WTC11 (cell line): ENCODE measurements around the gene CRISP1. TPM values are rescaled to one million over a fixed set of nuclear protein-coding genes. Genes with fewer than 3 reads are reported as not detected.

Experiments used
- ATAC-seq: fragments of 200-7000 bp; cut with Tn5 transposase; 2 replicates; pipeline ENCODE4 v1.10.0; 2021; ENCODE audit warnings: mild to moderate bottlenecking, moderate library complexity
- CTCF ChIA-PET: fragments of 300-600 bp; sonication (Branson Sonifier 250); formaldehyde crosslinking; loops from one replicate; lab custom pipeline; 2021; ENCODE audit warnings: antibody characterized with exemption; lab: Charles Lee
- POLR2A ChIA-PET: fragments of 350-600 bp; sonication (Branson Sonifier 250); formaldehyde crosslinking; loops from one replicate; lab custom pipeline; 2021; ENCODE audit warnings: antibody characterized with exemption; lab: Charles Lee
- DNase-seq: peaks from one replicate; pipeline ENCODE4 v3.0.0; 2021; ENCODE audit warnings: low spot score
- H3K27ac Mint-ChIP-seq: 2 replicates; pipeline ENCODE4 v1.8.0; 2021; ENCODE audit warnings: mixed read lengths
- H3K27me3 Mint-ChIP-seq: 2 replicates; pipeline ENCODE4 v1.8.0; 2021; ENCODE audit warnings: low read depth, mild to moderate bottlenecking, moderate library complexity, mixed read lengths
- H3K36me3 Mint-ChIP-seq: 2 replicates; pipeline ENCODE4 v1.8.0; 2021; ENCODE audit warnings: mixed read lengths
- H3K4me1 Mint-ChIP-seq: 2 replicates; pipeline ENCODE4 v1.8.0; 2022; ENCODE audit warnings: mixed read lengths
- H3K4me3 Mint-ChIP-seq: 2 replicates; pipeline ENCODE4 v1.8.0; 2021; ENCODE audit warnings: mild to moderate bottlenecking, moderate library complexity, mixed read lengths
- H3K9me3 Mint-ChIP-seq: 2 replicates; pipeline ENCODE4 v1.8.0; 2021; ENCODE audit warnings: mixed read lengths
- ATF1 ChIP-seq: sonication (generic); formaldehyde crosslinking; IDR thresholded peaks from 2 replicates; pipeline ENCODE4 v1.8.1; 2023; ENCODE audit warnings: mild to moderate bottlenecking, moderate library complexity, missing genetic modification reagents
- CREM ChIP-seq: sonication (generic); formaldehyde crosslinking; IDR thresholded peaks from 2 replicates; pipeline ENCODE4 v1.8.1; 2022; ENCODE audit warnings: mild to moderate bottlenecking, missing genetic modification reagents, moderate library complexity
- EMX1 ChIP-seq: fragments of 250-450 bp; sonication (Bioruptor Pico); IDR thresholded peaks from 2 replicates; pipeline ENCODE4 v1.8.0; 2021; ENCODE audit warnings: mild to moderate bottlenecking
- FOXJ3 ChIP-seq: sonication (generic); formaldehyde crosslinking; IDR thresholded peaks from 2 replicates; pipeline ENCODE4 v1.9.0; 2021; ENCODE audit warnings: missing genetic modification reagents, mild to moderate bottlenecking, borderline replicate concordance
- GTF2I ChIP-seq: fragments of 250-450 bp; sonication (Bioruptor Pico); conservative IDR thresholded peaks from 2 replicates; pipeline ENCODE4 v1.4.0; 2021; ENCODE audit warnings: mild to moderate bottlenecking
- JUN ChIP-seq: sonication (generic); formaldehyde crosslinking; IDR thresholded peaks from 2 replicates; pipeline ENCODE4 v1.8.0; 2023; ENCODE audit warnings: mild to moderate bottlenecking, missing genetic modification reagents
- NFATC4 ChIP-seq: fragments of 250-450 bp; sonication (Bioruptor Pico); IDR thresholded peaks from 2 replicates; pipeline ENCODE4 v1.9.0; 2021; ENCODE audit warnings: mild to moderate bottlenecking
- TP53 ChIP-seq: sonication (generic); formaldehyde crosslinking; IDR thresholded peaks from 2 replicates; pipeline ENCODE4 v1.8.1; 2023; ENCODE audit warnings: mild to moderate bottlenecking, missing genetic modification reagents
- ZNF219 ChIP-seq: sonication (generic); formaldehyde crosslinking; IDR thresholded peaks from 2 replicates; pipeline ENCODE4 v1.8.0; 2023; ENCODE audit warnings: missing genetic modification reagents, mild to moderate bottlenecking, borderline replicate concordance
- total RNA-seq: library from RNA; stranded (reverse); gene quantifications from 3 replicates; pipeline ENCODE4 v1.2.3, GENCODE V29; 2021
- TF ChIP-seq, protein P1 (sequence below): sonication (generic); formaldehyde crosslinking; IDR thresholded peaks from 2 replicates; pipeline ENCODE4 v1.8.1; 2023; ENCODE audit warnings: mild to moderate bottlenecking, missing genetic modification reagents, borderline replicate concordance
- TF ChIP-seq, protein P2 (sequence below): sonication (generic); formaldehyde crosslinking; IDR thresholded peaks from 2 replicates; pipeline ENCODE4 v1.8.0; 2022; ENCODE audit warnings: mild to moderate bottlenecking, missing genetic modification reagents
- TF ChIP-seq, protein P3 (sequence below): fragments of 200-600 bp; IDR thresholded peaks from 2 replicates; pipeline ENCODE4 v1.8.0; 2022; ENCODE audit warnings: antibody characterized with exemption
- TF ChIP-seq, protein P4 (sequence below): fragments of 250-450 bp; sonication (Bioruptor Pico); IDR thresholded peaks from 2 replicates; pipeline ENCODE4 v1.9.0; 2021; ENCODE audit warnings: mild to moderate bottlenecking
- TF ChIP-seq, protein P5 (sequence below): fragments of 250-450 bp; sonication (Bioruptor Pico); IDR thresholded peaks from 2 replicates; pipeline ENCODE4 v2.1.2; 2022; ENCODE audit warnings: mild to moderate bottlenecking, moderate library complexity

The CRISP1 gene
- total RNA-seq, 1 experiment from 2014 or later = not detected

DNA sequence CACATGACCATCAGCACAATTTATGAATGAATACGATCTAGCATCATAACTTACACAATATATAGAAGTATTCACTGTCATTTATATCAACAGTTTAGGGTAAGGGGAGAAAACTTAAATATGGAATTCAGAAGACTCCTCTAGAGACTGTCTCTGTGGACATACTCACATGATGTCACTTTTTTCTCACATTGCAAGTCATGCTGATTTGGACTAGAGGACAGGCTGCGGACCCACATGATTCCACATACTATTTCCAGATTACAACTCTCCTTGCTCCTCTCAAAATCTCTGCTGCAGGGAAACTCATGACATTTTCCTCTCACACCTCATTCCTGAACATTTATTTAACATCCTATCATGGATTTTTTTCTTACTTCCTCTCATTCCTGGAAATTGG, 13.4 kb downstream of the CRISP1 start (continued):
- TF ChIP-seq, protein P1, sequence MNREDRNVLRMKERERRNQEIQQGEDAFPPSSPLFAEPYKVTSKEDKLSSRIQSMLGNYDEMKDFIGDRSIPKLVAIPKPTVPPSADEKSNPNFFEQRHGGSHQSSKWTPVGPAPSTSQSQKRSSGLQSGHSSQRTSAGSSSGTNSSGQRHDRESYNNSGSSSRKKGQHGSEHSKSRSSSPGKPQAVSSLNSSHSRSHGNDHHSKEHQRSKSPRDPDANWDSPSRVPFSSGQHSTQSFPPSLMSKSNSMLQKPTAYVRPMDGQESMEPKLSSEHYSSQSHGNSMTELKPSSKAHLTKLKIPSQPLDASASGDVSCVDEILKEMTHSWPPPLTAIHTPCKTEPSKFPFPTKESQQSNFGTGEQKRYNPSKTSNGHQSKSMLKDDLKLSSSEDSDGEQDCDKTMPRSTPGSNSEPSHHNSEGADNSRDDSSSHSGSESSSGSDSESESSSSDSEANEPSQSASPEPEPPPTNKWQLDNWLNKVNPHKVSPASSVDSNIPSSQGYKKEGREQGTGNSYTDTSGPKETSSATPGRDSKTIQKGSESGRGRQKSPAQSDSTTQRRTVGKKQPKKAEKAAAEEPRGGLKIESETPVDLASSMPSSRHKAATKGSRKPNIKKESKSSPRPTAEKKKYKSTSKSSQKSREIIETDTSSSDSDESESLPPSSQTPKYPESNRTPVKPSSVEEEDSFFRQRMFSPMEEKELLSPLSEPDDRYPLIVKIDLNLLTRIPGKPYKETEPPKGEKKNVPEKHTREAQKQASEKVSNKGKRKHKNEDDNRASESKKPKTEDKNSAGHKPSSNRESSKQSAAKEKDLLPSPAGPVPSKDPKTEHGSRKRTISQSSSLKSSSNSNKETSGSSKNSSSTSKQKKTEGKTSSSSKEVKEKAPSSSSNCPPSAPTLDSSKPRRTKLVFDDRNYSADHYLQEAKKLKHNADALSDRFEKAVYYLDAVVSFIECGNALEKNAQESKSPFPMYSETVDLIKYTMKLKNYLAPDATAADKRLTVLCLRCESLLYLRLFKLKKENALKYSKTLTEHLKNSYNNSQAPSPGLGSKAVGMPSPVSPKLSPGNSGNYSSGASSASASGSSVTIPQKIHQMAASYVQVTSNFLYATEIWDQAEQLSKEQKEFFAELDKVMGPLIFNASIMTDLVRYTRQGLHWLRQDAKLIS (CRISPR knock-in tag) = no peak
- TF ChIP-seq, protein P2, sequence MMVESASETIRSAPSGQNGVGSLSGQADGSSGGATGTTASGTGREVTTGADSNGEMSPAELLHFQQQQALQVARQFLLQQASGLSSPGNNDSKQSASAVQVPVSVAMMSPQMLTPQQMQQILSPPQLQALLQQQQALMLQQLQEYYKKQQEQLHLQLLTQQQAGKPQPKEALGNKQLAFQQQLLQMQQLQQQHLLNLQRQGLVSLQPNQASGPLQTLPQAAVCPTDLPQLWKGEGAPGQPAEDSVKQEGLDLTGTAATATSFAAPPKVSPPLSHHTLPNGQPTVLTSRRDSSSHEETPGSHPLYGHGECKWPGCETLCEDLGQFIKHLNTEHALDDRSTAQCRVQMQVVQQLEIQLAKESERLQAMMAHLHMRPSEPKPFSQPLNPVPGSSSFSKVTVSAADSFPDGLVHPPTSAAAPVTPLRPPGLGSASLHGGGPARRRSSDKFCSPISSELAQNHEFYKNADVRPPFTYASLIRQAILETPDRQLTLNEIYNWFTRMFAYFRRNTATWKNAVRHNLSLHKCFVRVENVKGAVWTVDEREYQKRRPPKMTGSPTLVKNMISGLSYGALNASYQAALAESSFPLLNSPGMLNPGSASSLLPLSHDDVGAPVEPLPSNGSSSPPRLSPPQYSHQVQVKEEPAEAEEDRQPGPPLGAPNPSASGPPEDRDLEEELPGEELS (CRISPR knock-in tag) = no peak
- TF ChIP-seq GTF2I (CRISPR knock-in tag) (no peak), FOXJ3 (CRISPR knock-in tag) (no peak), NFATC4 (CRISPR knock-in tag) (no peak), JUN (CRISPR knock-in tag) (no peak), EMX1 (CRISPR knock-in tag) (no peak), ATF1 (no peak), ZNF219 (CRISPR knock-in tag) (no peak)
- TF ChIP-seq, protein P3, sequence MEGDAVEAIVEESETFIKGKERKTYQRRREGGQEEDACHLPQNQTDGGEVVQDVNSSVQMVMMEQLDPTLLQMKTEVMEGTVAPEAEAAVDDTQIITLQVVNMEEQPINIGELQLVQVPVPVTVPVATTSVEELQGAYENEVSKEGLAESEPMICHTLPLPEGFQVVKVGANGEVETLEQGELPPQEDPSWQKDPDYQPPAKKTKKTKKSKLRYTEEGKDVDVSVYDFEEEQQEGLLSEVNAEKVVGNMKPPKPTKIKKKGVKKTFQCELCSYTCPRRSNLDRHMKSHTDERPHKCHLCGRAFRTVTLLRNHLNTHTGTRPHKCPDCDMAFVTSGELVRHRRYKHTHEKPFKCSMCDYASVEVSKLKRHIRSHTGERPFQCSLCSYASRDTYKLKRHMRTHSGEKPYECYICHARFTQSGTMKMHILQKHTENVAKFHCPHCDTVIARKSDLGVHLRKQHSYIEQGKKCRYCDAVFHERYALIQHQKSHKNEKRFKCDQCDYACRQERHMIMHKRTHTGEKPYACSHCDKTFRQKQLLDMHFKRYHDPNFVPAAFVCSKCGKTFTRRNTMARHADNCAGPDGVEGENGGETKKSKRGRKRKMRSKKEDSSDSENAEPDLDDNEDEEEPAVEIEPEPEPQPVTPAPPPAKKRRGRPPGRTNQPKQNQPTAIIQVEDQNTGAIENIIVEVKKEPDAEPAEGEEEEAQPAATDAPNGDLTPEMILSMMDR = no peak
- TF ChIP-seq, protein P4, sequence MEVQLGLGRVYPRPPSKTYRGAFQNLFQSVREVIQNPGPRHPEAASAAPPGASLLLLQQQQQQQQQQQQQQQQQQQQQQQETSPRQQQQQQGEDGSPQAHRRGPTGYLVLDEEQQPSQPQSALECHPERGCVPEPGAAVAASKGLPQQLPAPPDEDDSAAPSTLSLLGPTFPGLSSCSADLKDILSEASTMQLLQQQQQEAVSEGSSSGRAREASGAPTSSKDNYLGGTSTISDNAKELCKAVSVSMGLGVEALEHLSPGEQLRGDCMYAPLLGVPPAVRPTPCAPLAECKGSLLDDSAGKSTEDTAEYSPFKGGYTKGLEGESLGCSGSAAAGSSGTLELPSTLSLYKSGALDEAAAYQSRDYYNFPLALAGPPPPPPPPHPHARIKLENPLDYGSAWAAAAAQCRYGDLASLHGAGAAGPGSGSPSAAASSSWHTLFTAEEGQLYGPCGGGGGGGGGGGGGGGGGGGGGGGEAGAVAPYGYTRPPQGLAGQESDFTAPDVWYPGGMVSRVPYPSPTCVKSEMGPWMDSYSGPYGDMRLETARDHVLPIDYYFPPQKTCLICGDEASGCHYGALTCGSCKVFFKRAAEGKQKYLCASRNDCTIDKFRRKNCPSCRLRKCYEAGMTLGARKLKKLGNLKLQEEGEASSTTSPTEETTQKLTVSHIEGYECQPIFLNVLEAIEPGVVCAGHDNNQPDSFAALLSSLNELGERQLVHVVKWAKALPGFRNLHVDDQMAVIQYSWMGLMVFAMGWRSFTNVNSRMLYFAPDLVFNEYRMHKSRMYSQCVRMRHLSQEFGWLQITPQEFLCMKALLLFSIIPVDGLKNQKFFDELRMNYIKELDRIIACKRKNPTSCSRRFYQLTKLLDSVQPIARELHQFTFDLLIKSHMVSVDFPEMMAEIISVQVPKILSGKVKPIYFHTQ (CRISPR knock-in tag) = no peak
- TF ChIP-seq, protein P5, sequence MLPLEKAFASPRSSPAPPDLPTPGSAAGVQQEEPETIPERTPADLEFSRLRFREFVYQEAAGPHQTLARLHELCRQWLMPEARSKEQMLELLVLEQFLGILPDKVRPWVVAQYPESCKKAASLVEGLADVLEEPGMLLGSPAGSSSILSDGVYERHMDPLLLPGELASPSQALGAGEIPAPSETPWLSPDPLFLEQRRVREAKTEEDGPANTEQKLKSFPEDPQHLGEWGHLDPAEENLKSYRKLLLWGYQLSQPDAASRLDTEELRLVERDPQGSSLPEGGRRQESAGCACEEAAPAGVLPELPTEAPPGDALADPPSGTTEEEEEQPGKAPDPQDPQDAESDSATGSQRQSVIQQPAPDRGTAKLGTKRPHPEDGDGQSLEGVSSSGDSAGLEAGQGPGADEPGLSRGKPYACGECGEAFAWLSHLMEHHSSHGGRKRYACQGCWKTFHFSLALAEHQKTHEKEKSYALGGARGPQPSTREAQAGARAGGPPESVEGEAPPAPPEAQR = no peak

DNA sequence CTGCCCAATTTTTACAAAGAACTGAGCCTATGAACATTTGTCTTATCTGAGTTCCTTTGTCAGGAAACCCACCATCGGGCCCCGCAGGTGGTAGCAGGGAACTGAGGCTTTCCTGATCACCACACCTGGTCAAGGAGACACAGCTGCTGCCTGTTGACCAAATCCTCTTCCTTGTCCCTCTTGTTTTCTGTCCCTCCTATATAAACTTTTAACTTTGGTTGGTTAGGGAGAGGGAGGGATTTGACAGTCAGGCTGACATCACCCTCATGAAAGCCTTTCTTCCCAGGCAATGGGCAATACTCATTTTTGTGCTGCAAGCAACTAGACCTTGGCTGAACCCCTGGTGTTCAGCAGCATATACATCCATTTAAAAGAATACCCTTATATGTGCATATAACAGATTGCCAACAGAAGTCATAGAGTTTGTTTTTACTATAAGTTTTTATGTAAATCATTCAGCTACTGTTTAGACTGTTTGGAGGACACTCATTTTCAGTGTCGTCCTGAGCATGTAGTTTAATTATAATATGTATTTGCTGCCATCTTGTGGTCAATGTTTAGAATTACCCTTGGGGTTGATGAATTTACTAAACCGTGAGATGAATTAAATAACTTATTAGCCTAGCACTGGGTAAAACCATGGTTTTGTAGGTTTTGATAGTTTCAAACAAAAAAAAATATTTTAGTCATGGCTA, 17.0 kb downstream of the CRISP1 start:
- H3K4me3 Mint-ChIP-seq = no peak overlapping the region
- no peak overlapping the region for H3K27ac Mint-ChIP-seq
- H3K4me1 Mint-ChIP-seq = peaks cover 4% of the 10 kb centered on the region
- ATAC-seq = peak; percentile 73
- H3K27me3 Mint-ChIP-seq = no peaks in the 10 kb centered on the region
- ChIA-PET POLR2A (no interaction called here), CTCF (interaction anchor here (0.6 to 1.6 kb wide), 6 partner anchors 13 to 316 kb away, joined by 3 to 20 read pairs (median 6); no protein-coding TSS in a partner anchor)
- TF ChIP-seq, protein P3 = peak; percentile 63; the same call in 1 of the 2 replicates
- no peak for TF ChIP-seq CREM
- TF ChIP-seq TP53 (CRISPR knock-in tag) = no peak
- DNase-seq = no peak
- H3K9me3 Mint-ChIP-seq = peaks cover 8% of the 10 kb centered on the region
- peaks cover 5% of the 10 kb centered on the region for H3K36me3 Mint-ChIP-seq
